IPS-20b (cell line): ENCODE data around the gene ITPK1.

Experiments
- H3K27ac ChIP-seq: one replicate; pipeline ENCODE4 v1.5.1; 2013; ENCODE audit warnings: low read length
- H3K27me3 ChIP-seq: 2 replicates; pipeline ENCODE4 v1.6.1; 2013; ENCODE audit warnings: mild to moderate bottlenecking, low read length, inconsistent platforms; ENCODE audit not compliant: insufficient read depth
- H3K36me3 ChIP-seq: 2 replicates; pipeline ENCODE4 v1.6.1; 2013; ENCODE audit warnings: low read depth, mild to moderate bottlenecking, inconsistent platforms, low read length, moderate library complexity; ENCODE audit not compliant: insufficient read depth
- H3K4me1 ChIP-seq: 2 replicates; pipeline ENCODE4 v1.6.1; 2013; ENCODE audit warnings: mild to moderate bottlenecking, control low read depth, inconsistent platforms, low read length, moderate library complexity; ENCODE audit not compliant: insufficient read depth
- H3K4me3 ChIP-seq: 2 replicates; pipeline ENCODE4 v1.5.1; 2013; ENCODE audit warnings: mild to moderate bottlenecking, low read length, inconsistent platforms
- H3K9ac ChIP-seq: 2 replicates; pipeline ENCODE4 v1.6.1; 2013; ENCODE audit warnings: low read depth, mild to moderate bottlenecking, inconsistent platforms, low read length, moderate library complexity
- H3K9me3 ChIP-seq: 2 replicates; pipeline ENCODE4 v1.6.1; 2013; ENCODE audit warnings: mild to moderate bottlenecking, low read depth, low read length, inconsistent platforms; ENCODE audit not compliant: insufficient read depth

ITPK1 gene

GRCh38 chr14:93100570-93100969, 15.2 kb downstream of the ITPK1 start:
- Histone ChIP-seq H3K4me1 (no peaks in the 10 kb centered on the region; the same call in none of the 2 replicates), H3K9me3 (no peaks in the 10 kb centered on the region), H3K27me3 (no peaks in the 10 kb centered on the region), H3K4me3 (no peak overlapping the region), H3K27ac (no peak overlapping the region), H3K9ac (no peak overlapping the region), H3K36me3 (no peaks in the 10 kb centered on the region)

GRCh38 chr14:93100100-93100499, 15.6 kb downstream of the ITPK1 start:
- Histone ChIP-seq H3K9ac (no peak overlapping the region), H3K27ac (no peak overlapping the region), H3K27me3 (no peaks in the 10 kb centered on the region), H3K9me3 (no peaks in the 10 kb centered on the region), H3K36me3 (no peaks in the 10 kb centered on the region), H3K4me3 (no peak overlapping the region), H3K4me1 (no peaks in the 10 kb centered on the region; the same call in none of the 2 replicates)

- Histone ChIP-seq H3K9me3 (no peaks in the 10 kb centered on the region), H3K4me1 (no peaks in the 10 kb centered on the region; the same call in 1 of the 2 replicates), H3K36me3 (no peaks in the 10 kb centered on the region), H3K27me3 (no peaks in the 10 kb centered on the region), H3K4me3 (no peak overlapping the region), H3K27ac (no peak overlapping the region), H3K9ac (no peak overlapping the region)
These were observed 16.1 kb downstream of the ITPK1 start for GRCh38 chr14:93099643-93100042.

GRCh38 chr14:93099196-93099595, 16.5 kb downstream of the ITPK1 start:
- no peak overlapping the region for H3K27ac ChIP-seq

GRCh38 chr14:93096691-93097322, 18.9 kb downstream of the ITPK1 start:
- Histone ChIP-seq H3K4me3 (no peak overlapping the region), H3K9me3 (no peaks in the 10 kb centered on the region), H3K27ac (no peak overlapping the region), H3K4me1 (no peaks in the 10 kb centered on the region), H3K9ac (no peak overlapping the region), H3K27me3 (no peaks in the 10 kb centered on the region), H3K36me3 (no peaks in the 10 kb centered on the region)

More at GRCh38 chr14:93099196-93099595, 16.5 kb downstream of the ITPK1 start:
- H3K9me3 ChIP-seq, result no peaks in the 10 kb centered on the region
- H3K9ac ChIP-seq, result no peak overlapping the region
- no peaks in the 10 kb centered on the region for H3K36me3 ChIP-seq
- H3K4me3 ChIP-seq, result no peak overlapping the region
- no peaks in the 10 kb centered on the region for H3K4me1 ChIP-seq
- no peaks in the 10 kb centered on the region for H3K27me3 ChIP-seq

GRCh38 chr14:93095742-93096510, 19.8 kb downstream of the ITPK1 start:
- Histone ChIP-seq H3K9me3 (no peaks in the 10 kb centered on the region), H3K4me1 (peaks cover 6% of the 10 kb centered on the region; the same call in 1 of the 2 replicates), H3K27me3 (no peaks in the 10 kb centered on the region), H3K36me3 (no peaks in the 10 kb centered on the region), H3K4me3 (no peak overlapping the region), H3K27ac (no peak overlapping the region), H3K9ac (no peak overlapping the region)

- H3K27ac ChIP-seq, result no peak overlapping the region
- no peak overlapping the region for H3K9ac ChIP-seq
- no peak overlapping the region for H3K4me3 ChIP-seq
- no peaks in the 10 kb centered on the region for H3K36me3 ChIP-seq
- peaks cover 7% of the 10 kb centered on the region; the same call in 1 of the 2 replicates for H3K4me1 ChIP-seq
- no peaks in the 10 kb centered on the region for H3K27me3 ChIP-seq
- no peaks in the 10 kb centered on the region for H3K9me3 ChIP-seq
These were observed 21.4 kb downstream of the ITPK1 start for GRCh38 chr14:93094121-93094918.

- Histone ChIP-seq H3K9ac (no peak overlapping the region), H3K27ac (no peak overlapping the region), H3K4me1 (peaks cover 7% of the 10 kb centered on the region; the same call in 1 of the 2 replicates)
These were observed 22.8 kb downstream of the ITPK1 start for GRCh38 chr14:93092606-93093556.

GRCh38 chr14:93091666-93092065, 24.1 kb downstream of the ITPK1 start:
- Histone ChIP-seq H3K4me3 (no peak overlapping the region), H3K36me3 (no peaks in the 10 kb centered on the region), H3K9me3 (no peaks in the 10 kb centered on the region), H3K4me1 (peaks cover 12% of the 10 kb centered on the region), H3K27ac (no peak overlapping the region), H3K27me3 (no peaks in the 10 kb centered on the region), H3K9ac (no peak overlapping the region)

More at GRCh38 chr14:93092606-93093556, 22.8 kb downstream of the ITPK1 start:
- H3K36me3 ChIP-seq, result no peaks in the 10 kb centered on the region
- no peak overlapping the region for H3K4me3 ChIP-seq
- no peaks in the 10 kb centered on the region for H3K9me3 ChIP-seq
- H3K27me3 ChIP-seq, result no peaks in the 10 kb centered on the region

- Histone ChIP-seq H3K27ac (no peak overlapping the region), H3K4me3 (no peak overlapping the region), H3K4me1 (peaks cover 19% of the 10 kb centered on the region), H3K36me3 (no peaks in the 10 kb centered on the region), H3K9me3 (no peaks in the 10 kb centered on the region), H3K9ac (no peak overlapping the region), H3K27me3 (no peaks in the 10 kb centered on the region)
These were observed 24.7 kb downstream of the ITPK1 start for GRCh38 chr14:93090826-93091555.
